HFFc6 (cell line): Measurements from ENCODE around the gene ENGASE. TPM values are rescaled to one million over a fixed set of nuclear protein-coding genes. Genes with fewer than 3 reads are reported as not detected.
A peak's percentile ranks its signal among the peaks of the same experiment; 100 is the strongest.

Experiments
- DNase-seq: peaks from one replicate; pipeline ENCODE4 v3.0.0-alpha.2; 2018
- H3K27ac Mint-ChIP-seq: 2 replicates; pipeline ENCODE4 v1.8.0; 2020; ENCODE audit warnings: mild to moderate bottlenecking, mixed read lengths
- H3K27me3 Mint-ChIP-seq: 2 replicates; pipeline ENCODE4 v1.8.0; 2021; ENCODE audit warnings: mild to moderate bottlenecking, moderate library complexity, mixed read lengths; ENCODE audit not compliant: insufficient read depth
- H3K36me3 Mint-ChIP-seq: 2 replicates; pipeline ENCODE4 v1.8.0; 2021; ENCODE audit warnings: low read depth, mixed read lengths
- H3K4me1 Mint-ChIP-seq: 2 replicates; pipeline ENCODE4 v1.8.0; 2020; ENCODE audit warnings: low read depth, mixed read lengths
- H3K4me3 Mint-ChIP-seq: 2 replicates; pipeline ENCODE4 v1.8.0; 2020; ENCODE audit warnings: mild to moderate bottlenecking, moderate library complexity, mixed read lengths
- H3K9me3 Mint-ChIP-seq: 2 replicates; pipeline ENCODE4 v1.8.0; 2020; ENCODE audit warnings: mild to moderate bottlenecking, mixed read lengths
- total RNA-seq, 6 experiments: library from RNA; stranded (reverse); fragmentation: NEBNext Ultra II Directional; extraction: Animal tissue kit (Norgen Biotek cat#: 25700); gene quantifications; 2 replicates in 1 of 6; 3 replicates in 5 of 6; pipeline ENCODE4 v1.2.3, GENCODE V29; 2021
- TF ChIP-seq, protein P1 (sequence below): fragments of 200-600 bp; sonication (generic); IDR thresholded peaks from 2 replicates; pipeline ENCODE4 v1.5.0; 2021; ENCODE audit warnings: antibody characterized with exemption, mild to moderate bottlenecking

Gene ENGASE
- total RNA-seq, 6 experiments from 2014 or later: 11.1 to 13.8 (median 11.8) TPM

GRCh38 chr17:79045001-79045729 is 29.5 kb upstream of the ENGASE start:
- Mint-ChIP-seq H3K36me3 (no peaks in the 10 kb centered on the region), H3K4me1 (peaks cover 9% of the 10 kb centered on the region), H3K27me3 (peaks cover under 1% of the 10 kb centered on the region), H3K9me3 (no peaks in the 10 kb centered on the region), H3K4me3 (no peak overlapping the region), H3K27ac (no peak overlapping the region)
- TF ChIP-seq, protein P1, sequence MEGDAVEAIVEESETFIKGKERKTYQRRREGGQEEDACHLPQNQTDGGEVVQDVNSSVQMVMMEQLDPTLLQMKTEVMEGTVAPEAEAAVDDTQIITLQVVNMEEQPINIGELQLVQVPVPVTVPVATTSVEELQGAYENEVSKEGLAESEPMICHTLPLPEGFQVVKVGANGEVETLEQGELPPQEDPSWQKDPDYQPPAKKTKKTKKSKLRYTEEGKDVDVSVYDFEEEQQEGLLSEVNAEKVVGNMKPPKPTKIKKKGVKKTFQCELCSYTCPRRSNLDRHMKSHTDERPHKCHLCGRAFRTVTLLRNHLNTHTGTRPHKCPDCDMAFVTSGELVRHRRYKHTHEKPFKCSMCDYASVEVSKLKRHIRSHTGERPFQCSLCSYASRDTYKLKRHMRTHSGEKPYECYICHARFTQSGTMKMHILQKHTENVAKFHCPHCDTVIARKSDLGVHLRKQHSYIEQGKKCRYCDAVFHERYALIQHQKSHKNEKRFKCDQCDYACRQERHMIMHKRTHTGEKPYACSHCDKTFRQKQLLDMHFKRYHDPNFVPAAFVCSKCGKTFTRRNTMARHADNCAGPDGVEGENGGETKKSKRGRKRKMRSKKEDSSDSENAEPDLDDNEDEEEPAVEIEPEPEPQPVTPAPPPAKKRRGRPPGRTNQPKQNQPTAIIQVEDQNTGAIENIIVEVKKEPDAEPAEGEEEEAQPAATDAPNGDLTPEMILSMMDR: no peak
- no peak for DNase-seq

- Mint-ChIP-seq H3K4me3 (no peak overlapping the region), H3K4me1 (peaks cover 9% of the 10 kb centered on the region), H3K27ac (no peak overlapping the region), H3K36me3 (no peaks in the 10 kb centered on the region), H3K9me3 (no peaks in the 10 kb centered on the region), H3K27me3 (no peaks in the 10 kb centered on the region; the same call in 1 of the 2 replicates)
- TF ChIP-seq, protein P1: peak; percentile 94
- peak; percentile 50 for DNase-seq
Measured at GRCh38 chr17:79045842-79046196, 28.8 kb upstream of the ENGASE start.

DNA sequence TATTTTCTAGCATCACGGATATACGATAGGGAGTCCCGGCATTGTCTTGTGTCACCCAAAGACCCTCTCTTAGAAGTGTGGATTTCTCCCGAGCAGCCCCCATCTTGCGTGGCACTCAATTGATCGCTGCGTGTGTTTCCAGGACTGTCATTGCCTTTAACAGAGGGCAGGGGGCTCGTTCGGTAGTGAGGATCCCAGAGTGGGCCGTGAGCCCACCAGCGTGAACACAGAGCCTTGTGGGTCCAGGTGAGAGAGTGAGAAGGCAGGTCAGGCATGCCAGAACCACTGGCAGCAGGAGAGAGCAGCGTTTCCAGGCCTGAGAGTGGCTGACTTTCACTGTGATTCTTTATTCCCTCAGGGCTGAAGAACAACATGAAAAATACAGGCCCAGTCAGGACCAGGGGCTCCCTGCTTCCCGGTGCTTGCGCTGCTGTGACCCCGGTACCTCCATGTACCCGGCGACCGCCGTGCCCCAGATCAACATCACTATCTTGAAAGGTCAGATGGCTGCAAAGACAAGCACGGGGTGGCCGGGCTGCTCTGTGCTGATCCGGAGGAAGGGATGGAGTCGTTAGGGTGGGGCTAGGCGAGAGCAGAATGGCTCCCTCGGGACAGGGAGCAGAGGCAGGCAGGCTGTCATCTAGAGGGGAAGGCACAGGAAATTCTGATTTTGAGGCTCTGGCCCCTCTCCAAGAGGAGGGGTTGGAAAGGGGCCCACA is 28.3 kb upstream of the ENGASE start:
- peaks cover 14% of the 10 kb centered on the region for H3K4me1 Mint-ChIP-seq
- H3K9me3 Mint-ChIP-seq: no peaks in the 10 kb centered on the region
- no peaks in the 10 kb centered on the region for H3K36me3 Mint-ChIP-seq
- TF ChIP-seq, protein P1: peak; percentile 50
- no peaks in the 10 kb centered on the region; the same call in 1 of the 2 replicates for H3K27me3 Mint-ChIP-seq
- no peak overlapping the region for H3K4me3 Mint-ChIP-seq
- no peak for DNase-seq
- H3K27ac Mint-ChIP-seq: no peak overlapping the region

GRCh38 chr17:79046916-79047280 is 27.7 kb upstream of the ENGASE start:
- Mint-ChIP-seq H3K27me3 (no peaks in the 10 kb centered on the region; the same call in 1 of the 2 replicates), H3K27ac (no peak overlapping the region), H3K9me3 (no peaks in the 10 kb centered on the region), H3K4me3 (no peak overlapping the region), H3K36me3 (no peaks in the 10 kb centered on the region), H3K4me1 (peaks cover 17% of the 10 kb centered on the region)
- no peak for DNase-seq
- TF ChIP-seq, protein P1: no peak

DNA sequence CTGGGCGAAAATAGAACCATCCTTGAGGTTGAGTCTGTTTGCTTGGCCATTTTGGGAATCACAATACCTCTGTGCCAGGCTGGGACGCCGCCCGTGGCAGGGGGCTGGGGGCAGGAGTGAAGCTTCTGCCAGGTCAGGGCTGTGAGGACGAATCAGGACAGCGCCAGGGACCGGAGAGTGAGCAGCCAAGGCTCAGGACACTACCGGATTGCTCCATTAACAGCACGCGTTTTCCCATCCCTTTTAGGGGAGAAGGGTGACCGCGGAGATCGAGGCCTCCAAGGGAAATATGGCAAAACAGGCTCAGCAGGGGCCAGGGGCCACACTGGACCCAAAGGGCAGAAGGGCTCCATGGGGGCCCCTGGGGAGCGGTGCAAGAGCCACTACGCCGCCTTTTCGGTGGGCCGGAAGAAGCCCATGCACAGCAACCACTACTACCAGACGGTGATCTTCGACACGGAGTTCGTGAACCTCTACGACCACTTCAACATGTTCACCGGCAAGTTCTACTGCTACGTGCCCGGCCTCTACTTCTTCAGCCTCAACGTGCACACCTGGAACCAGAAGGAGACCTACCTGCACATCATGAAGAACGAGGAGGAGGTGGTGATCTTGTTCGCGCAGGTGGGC is 27.2 kb upstream of the ENGASE start:
- H3K4me3 Mint-ChIP-seq: no peak overlapping the region
- no peaks in the 10 kb centered on the region; the same call in 1 of the 2 replicates for H3K27me3 Mint-ChIP-seq
- TF ChIP-seq, protein P1: no peak
- H3K27ac Mint-ChIP-seq: no peak overlapping the region
- H3K9me3 Mint-ChIP-seq: no peaks in the 10 kb centered on the region
- peaks cover 20% of the 10 kb centered on the region for H3K4me1 Mint-ChIP-seq
- H3K36me3 Mint-ChIP-seq: no peaks in the 10 kb centered on the region
- no peak for DNase-seq
